Measurements from ENCODE around the gene RAG2. TPM values are rescaled to one million over a fixed set of nuclear protein-coding genes. Genes with fewer than 3 reads are reported as not detected.
"Not testable (repeated sequence)": the region's sequence is repeated elsewhere in the genome, so short reads cannot be mapped to it uniquely, and the experiment has no call there.

Gene RAG2
- total RNA-seq, 4 donors from 2014 or later, result not detected

DNA sequence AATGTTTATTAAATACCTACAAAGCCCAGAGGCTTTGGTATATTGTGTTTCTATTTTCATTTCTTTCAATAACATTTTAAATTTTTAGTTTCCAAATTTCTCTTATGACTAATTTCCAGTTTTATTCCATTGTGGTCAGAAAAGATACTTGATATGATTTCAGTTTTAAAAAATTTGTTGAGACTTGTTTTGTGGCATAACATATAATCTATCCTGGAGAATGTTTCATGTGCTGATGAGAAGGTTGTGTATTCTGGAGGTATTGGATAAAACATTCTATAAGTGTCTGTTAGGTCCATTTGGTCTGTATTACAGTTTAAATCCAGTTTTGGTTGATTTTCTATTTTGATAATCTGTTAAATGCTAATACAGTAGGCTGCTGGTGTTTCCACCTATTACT, 40.0 kb downstream of the RAG2 start:
- H3K4me3 ChIP-seq, result no peak overlapping the region
- no peaks in the 10 kb centered on the region for H3K36me3 ChIP-seq
- DNase-seq, result no peak
- no peak overlapping the region for H3K27ac ChIP-seq
- H3K9me3 ChIP-seq, result no peaks in the 10 kb centered on the region
- no peaks in the 10 kb centered on the region for H3K27me3 ChIP-seq
- H3K4me1 ChIP-seq, result no peaks in the 10 kb centered on the region
- intact Hi-C loops (cut with DNase I), result no loop called here
- TF ChIP-seq POLR2A (IDR thresholded peaks at IDR 0.05) (no peak), CTCF (IDR thresholded peaks at IDR 0.05) (no peak)

GRCh38 chr11:36557390-36557789, 40.6 kb downstream of the RAG2 start:
- WGBS, 2 donors, result 89 to 100% methylated on average over 7 of the region's 17 CpGs
- H3K4me3 ChIP-seq; H3K4me1 ChIP-seq; H3K27me3 ChIP-seq; intact Hi-C loops (cut with DNase I); H3K9me3 ChIP-seq; DNase-seq; H3K27ac ChIP-seq; H3K36me3 ChIP-seq: not testable (repeated sequence)

DNA sequence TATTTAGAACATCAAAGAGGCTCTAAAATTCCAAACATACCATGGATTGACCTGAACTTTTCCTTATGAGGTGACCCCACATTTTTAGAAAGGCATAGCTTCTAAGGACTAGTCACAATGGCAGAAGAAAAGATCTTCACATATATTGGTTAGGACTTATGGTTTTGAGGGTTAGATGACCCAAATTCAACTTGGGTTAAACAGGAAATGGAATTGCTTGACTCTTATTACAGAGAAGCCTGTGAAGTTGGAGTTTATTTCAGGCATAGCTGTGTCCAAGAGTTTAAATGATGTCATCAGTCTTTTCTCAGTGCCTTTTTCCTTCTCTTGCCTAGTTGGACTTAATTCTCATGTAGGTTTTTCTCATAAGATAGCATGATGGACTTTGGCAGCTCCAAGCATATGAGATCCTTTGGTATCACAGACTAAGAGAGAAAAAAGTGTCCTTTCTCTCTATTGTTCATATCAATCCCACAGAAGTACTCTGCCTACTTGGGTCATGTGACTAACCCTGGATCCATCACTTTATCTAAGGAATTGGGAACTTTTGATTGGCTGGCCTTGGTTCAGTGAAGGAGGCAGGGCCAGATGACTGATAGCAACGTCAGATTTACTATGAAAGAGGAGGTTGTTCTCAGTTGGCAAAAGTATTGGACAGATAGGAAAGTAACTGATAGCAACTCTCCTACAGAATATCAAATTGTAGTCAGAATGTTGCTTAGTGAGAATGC, 47.5 kb downstream of the RAG2 start:
- Histone ChIP-seq H3K4me1 (no peaks in the 10 kb centered on the region), H3K27ac (no peak overlapping the region), H3K27me3 (no peaks in the 10 kb centered on the region), H3K4me3 (no peak overlapping the region), H3K36me3 (no peaks in the 10 kb centered on the region), H3K9me3 (no peaks in the 10 kb centered on the region)
- no peak for DNase-seq
- 25 to 55% methylated on average over 1 of the region's 1 CpG for WGBS, 2 donors
- no peak for TF ChIP-seq POLR2A (IDR thresholded peaks at IDR 0.05)
- TF ChIP-seq CTCF (IDR thresholded peaks at IDR 0.05), result no peak
- intact Hi-C loops (cut with DNase I), result no loop called here

Other genes with a start within 250 kb of the RAG2 start
- 10 to 100 TPM in 1 of 4 donors, 1 to 10 TPM in 3; 7.8 to 12.2 (median 7.9) TPM for gene TRAF6, start 88.0 kb downstream of the RAG2 start, total RNA-seq
- gene RAG1, start 30.2 kb downstream of the RAG2 start, total RNA-seq, result under 1 TPM; 0.04 to 0.34 (median 0.24) TPM
- 10 to 100 TPM in 3 of 4 donors, under 1 TPM in 1; 0.80 to 22.3 (median 15.5) TPM for gene IFTAP, start 3.7 kb downstream of the RAG2 start, total RNA-seq